ENCODE results near the gene TEX264.

TEX264 gene

GRCh38 chr3:51677358-51677757 is 6.3 kb downstream of the TEX264 start:
- Histone ChIP-seq H3K4me3 (ENCODE audit: low read length) (no peak overlapping the region), H3K4me1 (ENCODE audit: control insufficient read depth, insufficient read depth, low read length) (peaks cover 46% of the 10 kb centered on the region), H3K9ac (ENCODE audit: low read depth, low read length) (no peak overlapping the region), H3K4me2 (ENCODE audit: low read length) (no peak overlapping the region), H3K9me3 (replicated peaks; ENCODE audit: low read length) (no peaks in the 10 kb centered on the region), H3K36me3 (ENCODE audit: insufficient read depth, low read length) (peaks cover 13% of the 10 kb centered on the region), H3K27me3 (ENCODE audit: control insufficient read depth, insufficient read depth, low read length) (no peaks in the 10 kb centered on the region)

- peaks cover 44% of the 10 kb centered on the region for H3K4me1 ChIP-seq (ENCODE audit: control insufficient read depth, insufficient read depth, low read length)
Measured at GRCh38 chr3:51678186-51678585, 7.1 kb downstream of the TEX264 start.

DNA sequence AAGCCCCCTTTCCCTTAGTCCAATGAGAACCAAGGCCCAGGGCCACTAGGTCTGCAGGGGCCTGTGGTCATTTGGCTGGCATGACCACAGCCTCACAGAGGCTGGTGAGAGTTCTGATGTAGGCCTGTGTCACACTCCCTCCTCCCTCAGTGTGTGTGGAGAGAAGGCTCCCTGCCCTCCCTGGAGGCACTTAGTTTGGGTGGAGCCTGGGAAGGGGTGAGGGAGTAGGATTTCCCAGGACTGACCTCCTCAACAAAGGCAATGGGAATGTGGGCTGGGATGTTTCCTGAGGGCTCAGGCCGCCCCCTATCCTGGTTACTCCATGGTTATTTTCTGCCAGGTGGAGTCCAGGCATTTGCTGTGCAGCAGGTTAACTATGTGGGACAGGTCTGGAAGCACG is 7.6 kb downstream of the TEX264 start:
- peaks cover 40% of the 10 kb centered on the region for H3K4me1 ChIP-seq (ENCODE audit: control insufficient read depth, insufficient read depth, low read length)
- H3K27me3 ChIP-seq (ENCODE audit: control insufficient read depth, insufficient read depth, low read length), result no peaks in the 10 kb centered on the region
- H3K9ac ChIP-seq (ENCODE audit: low read depth, low read length), result no peak overlapping the region
- no peaks in the 10 kb centered on the region for H3K9me3 ChIP-seq (replicated peaks; ENCODE audit: low read length)
- no peak overlapping the region for H3K4me3 ChIP-seq (ENCODE audit: low read length)
- H3K36me3 ChIP-seq (ENCODE audit: insufficient read depth, low read length), result peaks cover 18% of the 10 kb centered on the region
- H3K4me2 ChIP-seq (ENCODE audit: low read length), result no peak overlapping the region

More at GRCh38 chr3:51678186-51678585, 7.1 kb downstream of the TEX264 start:
- Histone ChIP-seq H3K9me3 (replicated peaks; ENCODE audit: low read length) (no peaks in the 10 kb centered on the region), H3K27me3 (ENCODE audit: control insufficient read depth, insufficient read depth, low read length) (no peaks in the 10 kb centered on the region), H3K4me2 (ENCODE audit: low read length) (no peak overlapping the region), H3K9ac (ENCODE audit: low read depth, low read length) (no peak overlapping the region), H3K4me3 (ENCODE audit: low read length) (no peak overlapping the region), H3K36me3 (ENCODE audit: insufficient read depth, low read length) (peaks cover 18% of the 10 kb centered on the region)

DNA sequence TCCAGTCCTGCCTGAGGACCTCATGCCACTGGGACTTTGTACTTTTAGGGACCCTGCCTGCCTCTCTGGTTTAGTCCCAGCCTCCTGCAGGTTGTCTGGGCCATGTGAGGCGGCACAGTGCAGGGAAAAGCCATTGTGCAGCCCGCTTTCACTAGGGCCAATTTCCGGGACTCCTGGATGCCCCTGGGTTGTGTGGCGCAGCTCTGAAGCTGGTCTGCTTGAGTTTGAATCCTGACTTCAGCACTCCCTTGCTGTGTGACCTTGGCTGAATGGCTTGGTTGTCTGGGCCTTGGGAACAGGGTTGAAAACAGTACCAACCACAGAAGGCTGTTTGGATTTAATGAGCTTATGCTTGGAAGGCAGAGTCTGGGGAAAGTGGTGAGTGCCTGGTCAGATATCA is 8.3 kb downstream of the TEX264 start:
- H3K9ac ChIP-seq (ENCODE audit: low read depth, low read length), result no peak overlapping the region
- H3K27me3 ChIP-seq (ENCODE audit: control insufficient read depth, insufficient read depth, low read length), result no peaks in the 10 kb centered on the region
- no peak overlapping the region for H3K4me3 ChIP-seq (ENCODE audit: low read length)
- peaks cover 22% of the 10 kb centered on the region for H3K36me3 ChIP-seq (ENCODE audit: insufficient read depth, low read length)
- H3K4me1 ChIP-seq (ENCODE audit: control insufficient read depth, insufficient read depth, low read length), result peaks cover 34% of the 10 kb centered on the region
- no peaks in the 10 kb centered on the region for H3K9me3 ChIP-seq (replicated peaks; ENCODE audit: low read length)
- H3K4me2 ChIP-seq (ENCODE audit: low read length), result no peak overlapping the region

GRCh38 chr3:51679777-51680176 is 8.7 kb downstream of the TEX264 start:
- peaks cover 26% of the 10 kb centered on the region for H3K36me3 ChIP-seq (ENCODE audit: insufficient read depth, low read length)
- no peaks in the 10 kb centered on the region for H3K9me3 ChIP-seq (replicated peaks; ENCODE audit: low read length)
- H3K4me1 ChIP-seq (ENCODE audit: control insufficient read depth, insufficient read depth, low read length), result peaks cover 29% of the 10 kb centered on the region
- no peak overlapping the region for H3K4me2 ChIP-seq (ENCODE audit: low read length)
- H3K9ac ChIP-seq (ENCODE audit: low read depth, low read length), result no peak overlapping the region
- H3K27me3 ChIP-seq (ENCODE audit: control insufficient read depth, insufficient read depth, low read length), result no peaks in the 10 kb centered on the region
- no peak overlapping the region for H3K4me3 ChIP-seq (ENCODE audit: low read length)

- Histone ChIP-seq H3K9ac (ENCODE audit: low read depth, low read length) (peak overlapping the region; percentile 36), H3K9me3 (replicated peaks; ENCODE audit: low read length) (no peaks in the 10 kb centered on the region), H3K4me1 (ENCODE audit: control insufficient read depth, insufficient read depth, low read length) (peaks cover 25% of the 10 kb centered on the region), H3K36me3 (ENCODE audit: insufficient read depth, low read length) (peaks cover 31% of the 10 kb centered on the region), H3K4me3 (ENCODE audit: low read length) (no peak overlapping the region), H3K27me3 (ENCODE audit: control insufficient read depth, insufficient read depth, low read length) (no peaks in the 10 kb centered on the region), H3K4me2 (ENCODE audit: low read length) (no peak overlapping the region)
Measured at GRCh38 chr3:51680196-51680595, 9.1 kb downstream of the TEX264 start.

DNA sequence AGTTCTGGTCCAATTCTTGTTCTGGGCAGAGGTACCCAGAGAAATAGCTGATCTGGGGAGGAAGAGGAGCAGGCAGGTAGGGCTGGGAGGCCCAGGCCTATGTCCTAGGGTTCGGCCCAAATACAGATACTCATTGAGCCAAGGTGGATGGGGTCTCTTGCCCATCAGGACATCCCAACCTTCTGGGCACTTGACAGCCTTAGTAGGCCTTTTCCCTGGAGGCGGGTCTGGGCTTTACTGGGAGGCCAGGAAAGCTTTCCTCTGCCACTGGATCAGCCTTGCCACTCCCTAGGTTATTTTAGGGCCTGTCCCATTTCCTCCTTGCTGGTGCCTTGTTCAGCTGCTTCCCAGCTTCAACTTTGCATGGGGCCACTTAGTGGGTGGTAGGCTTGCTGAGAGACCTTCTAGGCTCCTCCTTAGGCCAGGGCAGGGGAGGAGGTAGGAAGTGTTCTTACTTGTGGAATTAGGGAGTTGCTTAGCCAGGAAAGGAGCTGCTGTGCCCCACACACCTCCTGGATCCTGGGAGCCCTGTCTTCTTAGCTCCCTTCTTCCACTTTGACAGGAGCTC is 9.7 kb downstream of the TEX264 start:
- Histone ChIP-seq H3K27me3 (ENCODE audit: control insufficient read depth, insufficient read depth, low read length) (no peaks in the 10 kb centered on the region), H3K4me2 (ENCODE audit: low read length) (no peak overlapping the region), H3K9me3 (replicated peaks; ENCODE audit: low read length) (no peaks in the 10 kb centered on the region), H3K9ac (ENCODE audit: low read depth, low read length) (peak overlapping the region; percentile 36), H3K36me3 (ENCODE audit: insufficient read depth, low read length) (peaks cover 35% of the 10 kb centered on the region), H3K4me1 (ENCODE audit: control insufficient read depth, insufficient read depth, low read length) (peaks cover 19% of the 10 kb centered on the region), H3K4me3 (ENCODE audit: low read length) (no peak overlapping the region)

DNA sequence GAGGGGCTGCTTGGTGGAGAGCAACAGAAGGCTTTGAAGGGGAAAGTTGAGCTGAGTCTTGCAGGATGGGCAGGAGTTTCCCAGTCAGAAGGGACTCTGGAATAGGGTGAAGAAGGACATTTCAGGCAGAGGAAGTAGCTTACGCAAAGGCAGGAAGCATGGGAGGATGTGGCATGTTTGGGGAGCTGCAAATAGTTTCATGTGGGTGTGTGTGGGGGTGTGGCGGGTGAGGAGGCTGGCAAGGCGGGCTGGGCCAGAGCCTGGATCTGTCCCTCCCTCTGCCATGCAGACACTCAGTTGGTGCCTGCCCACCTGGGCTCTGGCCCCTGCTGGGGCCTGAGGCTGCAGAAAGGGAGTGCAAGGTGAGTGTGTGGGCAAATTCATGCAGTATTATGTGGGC is 10.4 kb downstream of the TEX264 start:
- Histone ChIP-seq H3K27me3 (ENCODE audit: control insufficient read depth, insufficient read depth, low read length) (no peaks in the 10 kb centered on the region), H3K4me2 (ENCODE audit: low read length) (no peak overlapping the region), H3K4me3 (ENCODE audit: low read length) (no peak overlapping the region), H3K9me3 (replicated peaks; ENCODE audit: low read length) (no peaks in the 10 kb centered on the region), H3K36me3 (ENCODE audit: insufficient read depth, low read length) (peaks cover 35% of the 10 kb centered on the region), H3K9ac (ENCODE audit: low read depth, low read length) (peak overlapping the region; percentile 36), H3K4me1 (ENCODE audit: control insufficient read depth, insufficient read depth, low read length) (peaks cover 22% of the 10 kb centered on the region)

GRCh38 chr3:51682079-51682478 is 11.0 kb downstream of the TEX264 start:
- no peak overlapping the region for H3K9ac ChIP-seq (ENCODE audit: low read depth, low read length)
- peaks cover 35% of the 10 kb centered on the region for H3K36me3 ChIP-seq (ENCODE audit: insufficient read depth, low read length)
- no peak overlapping the region for H3K4me3 ChIP-seq (ENCODE audit: low read length)
- peaks cover 29% of the 10 kb centered on the region for H3K4me1 ChIP-seq (ENCODE audit: control insufficient read depth, insufficient read depth, low read length)
- H3K4me2 ChIP-seq (ENCODE audit: low read length), result no peak overlapping the region
- no peaks in the 10 kb centered on the region for H3K9me3 ChIP-seq (replicated peaks; ENCODE audit: low read length)
- H3K27me3 ChIP-seq (ENCODE audit: control insufficient read depth, insufficient read depth, low read length), result no peaks in the 10 kb centered on the region

- Histone ChIP-seq H3K9me3 (replicated peaks; ENCODE audit: low read length) (no peaks in the 10 kb centered on the region), H3K4me3 (ENCODE audit: low read length) (no peak overlapping the region), H3K9ac (ENCODE audit: low read depth, low read length) (no peak overlapping the region), H3K4me1 (ENCODE audit: control insufficient read depth, insufficient read depth, low read length) (peaks cover 30% of the 10 kb centered on the region), H3K36me3 (ENCODE audit: insufficient read depth, low read length) (peaks cover 39% of the 10 kb centered on the region), H3K27me3 (ENCODE audit: control insufficient read depth, insufficient read depth, low read length) (no peaks in the 10 kb centered on the region), H3K4me2 (ENCODE audit: low read length) (no peak overlapping the region)
Measured at GRCh38 chr3:51682526-51682925, 11.5 kb downstream of the TEX264 start.

DNA sequence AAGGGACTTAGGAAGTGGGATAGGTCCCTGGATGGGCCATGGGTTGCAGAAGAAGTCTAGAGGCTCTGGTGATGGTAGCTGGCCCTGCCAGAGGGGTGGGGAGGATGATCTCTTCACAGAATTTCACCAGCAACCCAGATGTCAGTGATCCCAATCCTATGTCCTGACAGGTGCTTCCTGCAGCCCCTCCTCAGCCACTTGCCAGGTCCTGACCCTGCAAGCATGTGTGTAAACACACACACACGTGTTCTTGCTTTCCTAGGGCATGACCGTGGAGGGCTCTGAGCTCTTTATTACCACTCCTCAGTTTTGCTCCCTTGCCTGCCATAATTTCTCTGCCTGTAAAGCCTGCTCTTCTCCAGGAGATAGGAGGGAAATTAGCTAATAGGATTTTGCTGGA is 12.5 kb downstream of the TEX264 start:
- Histone ChIP-seq H3K9ac (ENCODE audit: low read depth, low read length) (no peak overlapping the region), H3K9me3 (replicated peaks; ENCODE audit: low read length) (no peaks in the 10 kb centered on the region), H3K4me3 (ENCODE audit: low read length) (no peak overlapping the region), H3K27me3 (ENCODE audit: control insufficient read depth, insufficient read depth, low read length) (no peaks in the 10 kb centered on the region), H3K4me2 (ENCODE audit: low read length) (no peak overlapping the region), H3K36me3 (ENCODE audit: insufficient read depth, low read length) (peaks cover 49% of the 10 kb centered on the region), H3K4me1 (ENCODE audit: control insufficient read depth, insufficient read depth, low read length) (peaks cover 30% of the 10 kb centered on the region)

DNA sequence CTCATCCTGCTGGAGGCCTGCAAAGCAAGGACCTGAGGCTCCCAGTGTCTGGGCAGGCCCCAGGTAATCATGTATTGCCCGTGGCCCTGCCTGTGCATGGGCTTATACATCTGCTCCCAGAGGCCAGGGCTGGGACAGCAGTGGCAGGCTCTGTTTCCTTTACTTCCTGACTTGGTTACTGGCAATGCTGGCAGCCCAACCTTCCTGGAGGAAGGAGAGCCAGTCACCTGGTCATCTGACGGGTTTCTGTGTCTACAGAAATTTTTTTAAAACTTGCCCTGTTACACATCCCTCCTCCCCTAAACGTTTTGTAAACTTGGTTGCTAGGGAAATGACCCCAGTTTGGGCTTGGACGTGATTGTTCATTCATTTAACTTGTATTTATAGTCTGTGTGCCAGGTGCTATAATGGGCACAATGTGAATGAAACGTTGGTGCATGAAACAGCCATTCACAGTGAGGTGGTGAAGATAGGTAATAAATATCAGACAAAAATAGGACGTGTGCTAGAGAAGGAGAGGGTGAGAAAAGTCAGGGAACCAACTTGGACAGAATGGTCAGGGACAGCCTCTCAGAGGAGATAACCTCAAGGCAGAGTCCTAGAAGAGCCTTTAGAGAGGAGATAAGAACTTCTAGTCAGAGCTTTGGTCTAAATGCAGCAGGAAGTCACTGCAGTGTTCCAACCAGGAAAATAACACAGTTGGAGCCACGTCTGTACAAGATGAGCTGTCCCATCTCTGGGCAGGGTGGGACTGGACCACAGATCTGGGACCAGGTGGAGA is 14.1 kb downstream of the TEX264 start:
- Histone ChIP-seq H3K9me3 (replicated peaks; ENCODE audit: low read length) (no peaks in the 10 kb centered on the region), H3K4me2 (ENCODE audit: low read length) (no peak overlapping the region), H3K4me3 (ENCODE audit: low read length) (no peak overlapping the region), H3K4me1 (ENCODE audit: control insufficient read depth, insufficient read depth, low read length) (peaks cover 30% of the 10 kb centered on the region), H3K27me3 (ENCODE audit: control insufficient read depth, insufficient read depth, low read length) (no peaks in the 10 kb centered on the region), H3K9ac (ENCODE audit: low read depth, low read length) (no peak overlapping the region), H3K36me3 (ENCODE audit: insufficient read depth, low read length) (peaks cover 49% of the 10 kb centered on the region)

All from skeletal muscle satellite cell (primary cell).